PC-9 (cell line): ENCODE results near the gene CSNK1G2. TPM values are rescaled to one million over a fixed set of nuclear protein-coding genes. Genes with fewer than 3 reads are reported as not detected.

Source experiments
- BruUV-seq: library from RNA; stranded (reverse); fragments of 400-500 nt; replicated peaks from 2 replicates; lab custom pipeline; 2021; lab: Mats Ljungman, UMichigan
- CTCF ChIA-PET: fragments of 300-600 bp; sonication (Branson Sonifier 250); formaldehyde crosslinking; loops from one replicate; lab custom pipeline; 2022; ENCODE audit warnings: antibody characterized with exemption; lab: Charles Lee
- POLR2A ChIA-PET: fragments of 300-600 bp; sonication (Branson Sonifier 250); formaldehyde crosslinking; loops from one replicate; lab custom pipeline; 2022; ENCODE audit warnings: antibody characterized with exemption; ENCODE audit not compliant: unreplicated experiment; lab: Charles Lee
- DNase-seq, 2 experiments: peaks; one replicate each; pipeline versions ENCODE4 v3.0.0 to v3.0.0-alpha.2; 2015 to 2022; ENCODE audit warnings: mixed read lengths in 1 of 2
- H2AFZ ChIP-seq: fragments of 200-600 bp; sonication (generic); 2 replicates; pipeline ENCODE4 v1.8.1; 2017; ENCODE audit warnings: antibody characterized with exemption
- H3F3A ChIP-seq: fragments of 200-600 bp; sonication (generic); 2 replicates; pipeline ENCODE4 v1.8.1; 2017; ENCODE audit warnings: antibody characterized with exemption, mild to moderate bottlenecking, low read depth; ENCODE audit not compliant: insufficient read depth
- H3K27ac ChIP-seq: fragments of 200-600 bp; sonication (generic); 2 replicates; pipeline ENCODE4 v1.6.1; 2016; ENCODE audit warnings: mixed run types
- H3K27me3 ChIP-seq: fragments of 200-600 bp; sonication (generic); 2 replicates; pipeline ENCODE4 v1.6.1; 2016; ENCODE audit warnings: low read depth, mixed run types; ENCODE audit not compliant: insufficient read depth
- H3K36me3 ChIP-seq: fragments of 200-600 bp; sonication (generic); 2 replicates; pipeline ENCODE4 v1.6.1; 2016; ENCODE audit warnings: low read depth, mixed run types
- H3K4me1 ChIP-seq: fragments of 200-600 bp; sonication (generic); replicated peaks from 2 replicates; pipeline ENCODE4 v1.6.1; 2016; ENCODE audit warnings: mixed run types; ENCODE audit not compliant: insufficient read depth
- H3K4me2 ChIP-seq: fragments of 200-600 bp; sonication (generic); 2 replicates; pipeline ENCODE4 v1.6.1; 2017; ENCODE audit warnings: mixed run types
- H3K4me3 ChIP-seq: fragments of 200-600 bp; sonication (generic); 2 replicates; pipeline ENCODE4 v1.6.1; 2016; ENCODE audit warnings: mixed run types
- H3K79me2 ChIP-seq: fragments of 200-600 bp; sonication (generic); 2 replicates; pipeline ENCODE4 v1.6.1; 2017; ENCODE audit warnings: low read depth, mixed run types
- H3K9me2 ChIP-seq: fragments of 200-600 bp; sonication (generic); 2 replicates; pipeline ENCODE4 v1.8.1; 2017; ENCODE audit warnings: mild to moderate bottlenecking; ENCODE audit not compliant: insufficient read depth
- H3K9me3 ChIP-seq: fragments of 200-600 bp; sonication (generic); 2 replicates; pipeline ENCODE4 v1.8.1; 2016; ENCODE audit warnings: low read depth; ENCODE audit not compliant: insufficient read depth
- H4K20me1 ChIP-seq: fragments of 200-600 bp; sonication (generic); 2 replicates; pipeline ENCODE4 v1.8.1; 2017; ENCODE audit not compliant: insufficient read depth
- EZH2 ChIP-seq: fragments of 200-600 bp; sonication (generic); IDR thresholded peaks from 2 replicates; pipeline ENCODE4 v1.8.0; 2017; ENCODE audit warnings: antibody characterized with exemption, low read depth
- intact Hi-C: fragments of 100-400 bp; cut with micrococcal nuclease; formaldehyde crosslinking; loops from one replicate; pipeline ENCODE4 v1.10.0; 2022; ENCODE audit not compliant: unreplicated experiment
- total RNA-seq: library from RNA; stranded (reverse); gene quantifications from 2 replicates; pipeline ENCODE4 v1.2.3, GENCODE V29; 2021
- TF ChIP-seq, protein P1 (sequence below): fragments of 200-600 bp; sonication (generic); conservative IDR thresholded peaks from 2 replicates; pipeline ENCODE4 v1.6.1; 2017; ENCODE audit warnings: mixed run types, antibody characterized with exemption, mild to moderate bottlenecking, moderate library complexity

Gene CSNK1G2
- total RNA-seq, 1 experiment from 2014 or later, result 58.2 TPM

DNA sequence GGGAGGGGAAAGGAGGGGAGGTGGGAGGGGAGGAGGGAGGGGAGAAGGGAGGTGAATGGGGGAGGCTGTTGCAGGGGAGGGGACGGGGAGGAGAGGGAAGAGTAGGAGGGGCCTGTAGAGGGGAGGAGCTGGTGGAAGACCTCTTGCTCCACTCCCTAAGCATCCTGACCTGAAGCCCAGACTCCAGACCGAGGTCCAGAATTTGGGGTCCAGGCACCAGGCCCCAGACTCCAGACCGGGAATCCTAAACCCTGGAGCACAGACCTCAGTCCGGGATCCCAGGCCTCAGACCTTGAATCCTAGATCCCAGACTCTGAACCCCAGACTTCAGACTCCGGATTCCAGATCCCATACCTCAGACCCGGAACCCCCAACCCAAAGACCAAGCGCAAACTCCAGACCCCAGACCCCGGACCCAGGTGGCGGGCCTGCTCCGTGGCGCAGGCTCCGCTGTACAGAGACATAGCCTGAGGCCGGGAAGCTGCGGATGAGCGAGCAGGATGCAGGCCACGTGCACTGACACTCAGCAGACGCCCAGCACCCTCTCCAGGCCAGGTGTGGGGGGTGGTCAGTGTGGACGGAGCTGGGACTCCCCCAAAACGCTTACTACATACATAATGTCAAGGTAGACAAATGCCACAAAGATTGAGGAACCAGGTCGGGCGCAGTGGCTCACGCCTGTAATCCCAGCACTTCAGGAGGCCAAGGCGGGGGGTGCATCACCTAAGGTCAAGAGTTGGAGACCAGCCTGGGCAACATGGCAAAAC is 75.3 kb downstream of the CSNK1G2 start:
- POLR2A ChIA-PET, result interaction anchor here (0.6 to 0.7 kb wide), 2 partner anchors 139 to 1151 kb away, joined by 3 to 4 read pairs; no protein-coding TSS in a partner anchor

DNA sequence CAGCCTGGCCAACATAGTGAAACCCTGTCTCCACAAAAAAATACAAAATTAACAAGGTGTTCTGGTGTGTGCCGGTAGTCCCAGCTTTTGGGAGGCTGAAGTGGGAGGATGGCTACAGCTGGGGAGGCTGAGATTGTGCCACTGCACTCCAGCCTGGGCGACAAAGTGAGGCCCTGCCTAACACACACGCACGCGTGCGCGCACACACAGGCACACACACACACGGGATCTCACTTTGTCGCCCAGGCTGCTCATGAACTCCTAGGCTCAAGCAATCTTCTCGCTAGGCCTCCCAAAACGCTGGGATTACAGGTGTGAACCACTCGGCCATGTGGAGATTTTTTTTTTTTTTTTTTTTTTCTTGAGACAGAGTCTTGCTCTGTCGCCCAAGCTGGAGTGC is 77.8 kb downstream of the CSNK1G2 start:
- Histone ChIP-seq H4K20me1 (no peaks in the 10 kb centered on the region), H3K27ac (no peak overlapping the region), H3K79me2 (peaks cover 12% of the 10 kb centered on the region), H3K4me3 (no peak overlapping the region), H3K9me2 (no peaks in the 10 kb centered on the region), H3K36me3 (no peaks in the 10 kb centered on the region), H3K4me2 (no peak overlapping the region), H3K9me3 (no peaks in the 10 kb centered on the region), H2AFZ (no peak overlapping the region), H3K27me3 (no peaks in the 10 kb centered on the region), H3K4me1 (no peaks in the 10 kb centered on the region; the same call in 1 of the 2 replicates), H3F3A (no peaks in the 10 kb centered on the region)
- DNase-seq, result no peak
- TF ChIP-seq, protein P1, sequence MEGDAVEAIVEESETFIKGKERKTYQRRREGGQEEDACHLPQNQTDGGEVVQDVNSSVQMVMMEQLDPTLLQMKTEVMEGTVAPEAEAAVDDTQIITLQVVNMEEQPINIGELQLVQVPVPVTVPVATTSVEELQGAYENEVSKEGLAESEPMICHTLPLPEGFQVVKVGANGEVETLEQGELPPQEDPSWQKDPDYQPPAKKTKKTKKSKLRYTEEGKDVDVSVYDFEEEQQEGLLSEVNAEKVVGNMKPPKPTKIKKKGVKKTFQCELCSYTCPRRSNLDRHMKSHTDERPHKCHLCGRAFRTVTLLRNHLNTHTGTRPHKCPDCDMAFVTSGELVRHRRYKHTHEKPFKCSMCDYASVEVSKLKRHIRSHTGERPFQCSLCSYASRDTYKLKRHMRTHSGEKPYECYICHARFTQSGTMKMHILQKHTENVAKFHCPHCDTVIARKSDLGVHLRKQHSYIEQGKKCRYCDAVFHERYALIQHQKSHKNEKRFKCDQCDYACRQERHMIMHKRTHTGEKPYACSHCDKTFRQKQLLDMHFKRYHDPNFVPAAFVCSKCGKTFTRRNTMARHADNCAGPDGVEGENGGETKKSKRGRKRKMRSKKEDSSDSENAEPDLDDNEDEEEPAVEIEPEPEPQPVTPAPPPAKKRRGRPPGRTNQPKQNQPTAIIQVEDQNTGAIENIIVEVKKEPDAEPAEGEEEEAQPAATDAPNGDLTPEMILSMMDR, result no peak
- TF ChIP-seq EZH2, result no peak
- CTCF ChIA-PET, result interaction anchor here (0.6 kb wide), 2 partner anchors 109 to 413 kb away, joined by 7 to 13 read pairs; no protein-coding TSS in a partner anchor
- POLR2A ChIA-PET, result no interaction called here
- BruUV-seq, result no TSS peak
- intact Hi-C loops, result loop anchor here (1.0 to 10.0 kb wide), 3 partner anchors 42 to 136 kb away; partner anchors contain the start of gene AP3D1

More for the DNA sequence above, 75.3 kb downstream of the CSNK1G2 start:
- H2AFZ ChIP-seq, result no peak overlapping the region
- intact Hi-C loops, result loop anchor here (10.0 kb wide), 1 partner anchor 139 kb away; the partner anchor contains the start of gene AP3D1
- no peaks in the 10 kb centered on the region; the same call in 1 of the 2 replicates for H3K4me1 ChIP-seq
- no peaks in the 10 kb centered on the region for H3K9me2 ChIP-seq
- CTCF ChIA-PET, result no interaction called here
- DNase-seq, result peak; percentile 44 to 57
- no peaks in the 10 kb centered on the region for H3K36me3 ChIP-seq
- H3K9me3 ChIP-seq, result no peaks in the 10 kb centered on the region
- H4K20me1 ChIP-seq, result no peaks in the 10 kb centered on the region
- H3K27me3 ChIP-seq, result no peaks in the 10 kb centered on the region
- no peaks in the 10 kb centered on the region for H3F3A ChIP-seq
- 0 out of 2 replicates have a peak overlapping the region, but pooled peaks have one; percentile 28 for H3K4me2 ChIP-seq
- no peak for TF ChIP-seq EZH2
- TF ChIP-seq, protein P1, result no peak
- BruUV-seq, result no TSS peak
- H3K27ac ChIP-seq, result no peak overlapping the region
- no peak overlapping the region for H3K4me3 ChIP-seq
- H3K79me2 ChIP-seq, result peaks cover 15% of the 10 kb centered on the region

DNA sequence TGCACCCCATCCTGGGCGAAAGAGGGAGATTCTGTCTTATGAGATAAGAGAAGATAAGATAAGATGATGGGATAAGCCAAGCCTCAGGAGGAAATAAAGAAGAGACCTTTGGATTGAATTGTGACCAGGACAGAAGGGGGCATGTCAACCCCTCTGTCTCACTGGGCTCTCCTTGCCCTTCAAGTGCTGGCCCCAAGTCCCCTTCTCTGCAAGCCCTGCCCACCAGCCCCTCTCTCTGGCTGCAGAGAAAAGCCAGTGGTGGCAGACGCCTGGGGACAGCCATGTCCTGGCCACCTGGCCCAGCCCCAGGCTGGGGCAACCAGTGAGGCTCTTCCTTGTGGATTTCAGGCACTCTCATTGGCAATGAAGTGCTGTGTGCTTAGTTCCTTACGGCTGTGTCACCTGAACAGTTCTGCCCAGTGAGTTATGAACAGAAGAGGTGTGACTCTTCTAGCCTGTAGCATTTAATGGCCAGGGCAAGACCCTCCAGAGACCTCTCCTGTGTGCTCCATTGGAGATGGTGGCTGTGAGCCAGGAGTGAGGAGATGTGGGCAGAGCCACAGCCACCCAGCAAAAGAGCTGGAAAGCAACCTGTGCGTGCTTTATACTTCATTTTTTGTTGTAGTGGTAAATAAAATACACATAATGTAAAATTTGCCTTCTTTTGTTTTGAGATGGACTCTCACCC is 80.6 kb downstream of the CSNK1G2 start:
- POLR2A ChIA-PET, result interaction anchor here (0.6 kb wide), 1 partner anchor 133 kb away, joined by 3 read pairs; no protein-coding TSS in a partner anchor
- Histone ChIP-seq H3K4me3 (no peak overlapping the region), H3K4me2 (no peak overlapping the region), H3K27ac (no peak overlapping the region), H3F3A (no peaks in the 10 kb centered on the region), H3K9me2 (no peaks in the 10 kb centered on the region), H3K27me3 (no peaks in the 10 kb centered on the region), H4K20me1 (no peaks in the 10 kb centered on the region), H3K79me2 (no peaks in the 10 kb centered on the region), H3K36me3 (no peaks in the 10 kb centered on the region), H3K4me1 (no peaks in the 10 kb centered on the region), H2AFZ (no peak overlapping the region), H3K9me3 (no peaks in the 10 kb centered on the region)
- DNase-seq, result no peak
- TF ChIP-seq, protein P1, result no peak
- TF ChIP-seq EZH2, result no peak
- CTCF ChIA-PET, result interaction anchor here (0.6 kb wide), 1 partner anchor 112 kb away, joined by 3 read pairs; no protein-coding TSS in a partner anchor
- BruUV-seq, result no TSS peak
- intact Hi-C loops, result no loop called here
